Activated naive CD8-positive, alpha-beta T cell treated with anti-CD3 and anti-CD28 coated beads for 36 hours (primary cell): ENCODE measurements around the gene VAMP2. TPM values are rescaled to one million over a fixed set of nuclear protein-coding genes. Genes with fewer than 3 reads are reported as not detected.

Source experiments
- DNase-seq: peaks from one replicate; pipeline ENCODE4 v3.0.0; 2021
- H3K27ac Mint-ChIP-seq: one replicate; pipeline ENCODE4 v1.8.0; 2022; ENCODE audit warnings: mild to moderate bottlenecking, moderate library complexity, mixed read lengths
- H3K27me3 Mint-ChIP-seq: one replicate; pipeline ENCODE4 v1.8.0; 2022; ENCODE audit warnings: mild to moderate bottlenecking, mixed read lengths
- H3K36me3 Mint-ChIP-seq: one replicate; pipeline ENCODE4 v1.8.0; 2021; ENCODE audit warnings: mild to moderate bottlenecking, mixed read lengths
- H3K4me1 Mint-ChIP-seq: one replicate; pipeline ENCODE4 v1.8.0; 2021; ENCODE audit warnings: mixed read lengths
- H3K4me3 Mint-ChIP-seq: one replicate; pipeline ENCODE4 v1.8.0; 2022; ENCODE audit warnings: mild to moderate bottlenecking, moderate library complexity, mixed read lengths
- H3K9me3 Mint-ChIP-seq: one replicate; pipeline ENCODE4 v1.8.0; 2022; ENCODE audit warnings: mixed read lengths
- total RNA-seq, 2 experiments: library from RNA; stranded (reverse); gene quantifications; one replicate each; pipeline ENCODE4 v1.2.3, GENCODE V29; 2021

VAMP2 gene
- total RNA-seq, 2 experiments from 2014 or later: 27.7 to 28.4 TPM

GRCh38 chr17:8119581-8120519, 42.9 kb downstream of the VAMP2 start:
- Mint-ChIP-seq H3K4me3 (peak overlapping the region; percentile 88), H3K4me1 (peaks cover 58% of the 10 kb centered on the region), H3K9me3 (peaks cover 5% of the 10 kb centered on the region), H3K27ac (peak overlapping the region; percentile 97), H3K27me3 (peaks cover 74% of the 10 kb centered on the region), H3K36me3 (peaks cover 9% of the 10 kb centered on the region)
- DNase-seq: peak; percentile 90

DNA sequence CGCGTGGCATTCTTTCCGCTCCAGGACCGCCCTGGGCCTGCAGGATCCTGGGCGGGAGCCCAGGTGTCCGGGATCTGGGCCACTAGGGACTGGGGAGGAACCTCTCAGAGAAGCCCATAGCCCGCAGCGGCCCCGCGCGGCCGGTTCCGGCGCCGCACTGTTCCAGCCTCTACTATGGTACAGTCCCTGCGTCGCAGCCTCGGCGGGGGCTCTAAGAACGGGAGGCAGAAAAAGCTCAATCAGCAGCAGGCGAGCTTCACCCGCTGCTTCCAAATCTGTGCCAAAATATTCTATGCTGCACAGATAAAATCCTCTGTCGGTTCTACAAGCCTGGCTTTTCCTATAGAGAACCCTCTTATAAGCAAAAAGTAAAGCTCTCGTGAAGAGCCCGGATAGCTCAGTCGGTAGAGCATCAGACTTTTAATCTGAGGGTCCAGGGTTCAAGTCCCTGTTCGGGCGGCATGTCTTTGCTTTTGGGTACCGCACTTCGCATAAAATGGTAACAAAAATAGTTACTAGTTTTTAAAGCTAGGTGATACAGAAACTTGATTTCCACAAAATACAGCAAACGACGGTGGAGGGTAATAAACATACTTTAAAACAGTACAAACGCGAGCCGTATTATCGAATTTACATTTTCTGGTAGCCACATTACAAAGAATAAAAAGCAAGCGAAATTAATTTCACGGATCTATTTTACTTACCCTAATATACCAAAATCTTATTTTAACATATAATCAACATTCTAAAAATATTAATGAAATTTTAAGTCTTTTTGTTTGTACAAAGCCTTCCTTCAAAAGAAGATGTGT, 43.8 kb downstream of the VAMP2 start:
- peak overlapping the region; percentile 91 for H3K27ac Mint-ChIP-seq
- peaks cover 5% of the 10 kb centered on the region for H3K9me3 Mint-ChIP-seq
- peaks cover 49% of the 10 kb centered on the region for H3K4me1 Mint-ChIP-seq
- H3K36me3 Mint-ChIP-seq: peaks cover 9% of the 10 kb centered on the region
- H3K4me3 Mint-ChIP-seq: peak overlapping the region; percentile 88
- peaks cover 73% of the 10 kb centered on the region for H3K27me3 Mint-ChIP-seq
- peak; percentile 89 for DNase-seq

DNA sequence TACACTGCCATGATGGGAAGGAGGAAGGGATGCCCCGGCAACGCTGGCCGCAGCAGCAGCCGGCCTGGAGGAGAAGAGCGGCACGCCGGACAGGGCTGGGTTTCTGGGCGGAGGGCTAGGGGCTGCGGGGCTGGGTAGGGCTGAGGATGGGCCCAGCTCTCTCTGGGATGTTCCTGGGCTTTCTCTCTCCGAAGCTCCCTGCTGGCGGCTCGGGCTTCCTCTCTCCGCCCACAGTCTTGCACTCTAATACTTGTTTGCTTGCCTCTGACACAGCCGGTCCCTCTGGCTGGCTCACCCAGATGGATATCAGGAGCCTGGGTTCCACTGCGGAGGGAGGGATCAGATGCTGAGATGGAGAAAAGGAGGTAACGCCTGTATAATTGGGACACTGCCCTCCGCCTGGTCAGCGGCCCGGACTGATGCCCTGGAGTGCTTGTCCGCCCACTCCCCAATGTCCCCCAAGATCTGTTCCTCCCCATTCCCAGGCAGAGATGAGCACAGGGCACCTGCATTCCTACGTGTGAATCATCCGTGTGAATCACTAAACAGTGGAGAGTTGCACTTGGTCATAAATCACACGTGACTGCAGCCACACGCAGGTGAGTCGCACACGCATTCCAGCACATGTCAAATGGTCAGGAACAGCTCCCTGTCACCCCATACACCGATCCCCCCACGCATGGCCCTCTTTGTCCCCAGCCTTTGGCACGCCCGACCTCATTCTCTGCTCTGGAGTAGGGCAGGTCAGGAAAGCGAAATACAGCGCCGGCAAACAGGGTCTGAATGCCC, 44.6 kb downstream of the VAMP2 start, which contains the start of gene ALOXE3:
TSS of gene ALOXE3 (minus strand) at position 535 of the 789 bp plus-strand sequence. CDS start at position 11, 524 bp downstream.
- peak within 1 kb of the TSS; percentile 88 for H3K4me3 Mint-ChIP-seq
- peaks cover 43% of the 10 kb centered on the region for H3K4me1 Mint-ChIP-seq
- peaks cover 72% of the 10 kb centered on the region for H3K27me3 Mint-ChIP-seq
- no peak for DNase-seq
- peak within 1 kb of the TSS; percentile 91 for H3K27ac Mint-ChIP-seq
- peaks cover 5% of the 10 kb centered on the region for H3K9me3 Mint-ChIP-seq
- peaks cover 9% of the 10 kb centered on the region for H3K36me3 Mint-ChIP-seq

DNA sequence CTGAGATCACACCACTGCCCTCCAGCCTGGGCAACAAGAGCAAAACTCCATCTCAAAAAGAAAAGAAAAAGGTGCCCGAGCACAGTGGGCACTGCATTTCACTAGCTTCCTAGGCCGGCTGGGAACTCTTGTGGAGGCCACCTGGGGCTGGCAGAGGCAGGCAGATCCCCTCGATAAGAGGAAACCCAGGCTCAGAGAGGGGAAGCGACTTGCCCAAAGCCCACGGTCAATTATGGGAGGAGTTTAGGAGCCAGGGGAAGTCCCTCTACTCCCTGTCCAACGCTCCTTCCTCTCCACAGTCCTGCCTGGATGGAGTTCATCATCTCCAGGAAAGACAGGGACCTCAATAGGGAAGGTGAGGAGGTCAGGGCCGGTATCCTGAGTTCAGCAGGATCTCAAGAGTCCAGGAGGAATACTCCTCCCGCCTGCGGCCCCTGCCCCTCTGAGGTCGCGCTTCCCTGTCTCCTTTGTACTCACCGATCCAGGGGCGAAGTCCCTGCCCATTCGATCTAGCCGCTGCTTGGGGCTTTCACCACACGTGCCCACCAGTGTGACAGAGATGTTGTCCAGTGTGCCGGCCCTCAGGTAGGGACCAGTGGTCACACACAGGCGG, 45.3 kb downstream of the VAMP2 start:
- Mint-ChIP-seq H3K4me1 (peaks cover 38% of the 10 kb centered on the region), H3K27ac (no peak overlapping the region), H3K36me3 (peaks cover 9% of the 10 kb centered on the region), H3K4me3 (peak overlapping the region; percentile 88), H3K9me3 (peaks cover 5% of the 10 kb centered on the region), H3K27me3 (peaks cover 72% of the 10 kb centered on the region)
- DNase-seq: no peak

GRCh38 chr17:8116776-8117175, 46.0 kb downstream of the VAMP2 start:
- Mint-ChIP-seq H3K27me3 (peaks cover 70% of the 10 kb centered on the region), H3K27ac (no peak overlapping the region), H3K9me3 (peaks cover 5% of the 10 kb centered on the region), H3K4me3 (no peak overlapping the region), H3K36me3 (peaks cover 9% of the 10 kb centered on the region), H3K4me1 (peaks cover 34% of the 10 kb centered on the region)
- no peak for DNase-seq

DNA sequence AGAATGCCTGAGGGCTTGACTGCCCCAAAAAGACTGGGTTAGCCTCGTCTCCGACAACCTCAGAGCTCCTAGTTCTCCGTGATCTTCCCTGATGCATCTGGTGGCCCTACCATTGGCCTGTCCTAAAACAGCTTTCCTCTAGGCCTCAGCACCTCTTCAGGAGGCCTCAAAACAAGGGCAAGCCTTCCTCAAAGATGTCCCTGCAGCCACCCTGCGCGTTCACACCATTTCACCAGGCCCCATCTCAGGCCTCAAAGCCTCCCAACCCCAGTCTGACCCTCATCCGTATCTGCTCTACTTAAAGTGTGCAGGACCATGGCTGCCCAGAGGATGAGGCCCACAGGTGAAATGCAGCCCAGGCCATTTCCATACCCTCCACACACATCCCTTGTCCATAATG, 51.8 kb downstream of the VAMP2 start:
- Mint-ChIP-seq H3K27ac (no peak overlapping the region), H3K27me3 (peaks cover 29% of the 10 kb centered on the region), H3K4me3 (no peak overlapping the region), H3K4me1 (peaks cover 2% of the 10 kb centered on the region), H3K36me3 (no peaks in the 10 kb centered on the region), H3K9me3 (no peaks in the 10 kb centered on the region)
- no peak for DNase-seq

GRCh38 chr17:8110456-8110804, 52.3 kb downstream of the VAMP2 start:
- Mint-ChIP-seq H3K27me3 (peaks cover 26% of the 10 kb centered on the region), H3K4me1 (peaks cover 2% of the 10 kb centered on the region), H3K4me3 (no peak overlapping the region), H3K27ac (no peak overlapping the region), H3K9me3 (no peaks in the 10 kb centered on the region), H3K36me3 (no peaks in the 10 kb centered on the region)
- DNase-seq: no peak

GRCh38 chr17:8109661-8110455, 52.9 kb downstream of the VAMP2 start:
- no peaks in the 10 kb centered on the region for H3K9me3 Mint-ChIP-seq
- DNase-seq: peak; percentile 83
- H3K27me3 Mint-ChIP-seq: peaks cover 21% of the 10 kb centered on the region
- peaks cover 2% of the 10 kb centered on the region for H3K4me1 Mint-ChIP-seq
- no peak overlapping the region for H3K4me3 Mint-ChIP-seq
- H3K27ac Mint-ChIP-seq: no peak overlapping the region
- no peaks in the 10 kb centered on the region for H3K36me3 Mint-ChIP-seq

Other genes with a start within 250 kb of the VAMP2 start
- 1 to 10 TPM; 4.0 to 4.1 TPM for gene RNF227, start 246.7 kb downstream of the VAMP2 start, total RNA-seq
- 1 to 10 TPM; 7.5 to 8.4 TPM for gene KCNAB3, start 233.1 kb downstream of the VAMP2 start, total RNA-seq
- gene TRAPPC1, start 231.0 kb downstream of the VAMP2 start, total RNA-seq: 100 to 1,000 TPM; 131 to 143 TPM
- 10 to 100 TPM; 45.3 to 45.7 TPM for gene CNTROB, start 230.7 kb downstream of the VAMP2 start, total RNA-seq
- not detected for gene GUCY2D, start 160.3 kb downstream of the VAMP2 start, total RNA-seq
- under 1 TPM in 1 of 2 experiments, not detected in 1; 0.08 TPM for gene ALOX15B, start 123.9 kb downstream of the VAMP2 start, total RNA-seq
- gene ALOX12B, start 75.2 kb downstream of the VAMP2 start, total RNA-seq: 1 to 10 TPM; 3.7 to 4.1 TPM
- under 1 TPM in 1 of 2 experiments, not detected in 1; 0.10 TPM for gene ALOXE3, start 44.4 kb downstream of the VAMP2 start, total RNA-seq
- gene HES7, start 38.8 kb downstream of the VAMP2 start, total RNA-seq: 1 to 10 TPM; 1.9 to 2.0 TPM
- 10 to 100 TPM; 55.7 to 56.1 TPM for gene PER1, start 10.5 kb downstream of the VAMP2 start, total RNA-seq
- gene TMEM107, start 13.4 kb upstream of the VAMP2 start, total RNA-seq: 10 to 100 TPM; 26.0 to 26.3 TPM
- 1 to 10 TPM; 5.1 to 5.2 TPM for gene BORCS6, start 27.2 kb upstream of the VAMP2 start, total RNA-seq
- 100 to 1,000 TPM; 177 to 181 TPM for gene AURKB, start 47.6 kb upstream of the VAMP2 start, total RNA-seq
- 10 to 100 TPM; 45.4 to 45.7 TPM for gene CTC1, start 85.1 kb upstream of the VAMP2 start, total RNA-seq
- gene PFAS, start 86.3 kb upstream of the VAMP2 start, total RNA-seq: 100 to 1,000 TPM; 187 to 192 TPM
- gene RANGRF, start 125.7 kb upstream of the VAMP2 start, total RNA-seq: 10 to 100 TPM; 55.1 to 55.3 TPM
- gene SLC25A35, start 132.5 kb upstream of the VAMP2 start, total RNA-seq: 1 to 10 TPM; 1.4 to 2.1 TPM
- gene ARHGEF15, start 147.3 kb upstream of the VAMP2 start, total RNA-seq: not detected
- gene ODF4, start 176.9 kb upstream of the VAMP2 start, total RNA-seq: not detected
- 1,000 to 10,000 TPM; 2,835 to 2,863 TPM for gene RPL26, start 220.2 kb upstream of the VAMP2 start, total RNA-seq
- gene RNF222, start 234.9 kb upstream of the VAMP2 start, total RNA-seq: under 1 TPM; 0.14 to 0.22 TPM